HUES6 (cell line): ENCODE measurements around the gene GTPBP1.
A peak's percentile ranks its signal among the peaks of the same experiment; 100 is the strongest.

Source experiments
- H3K27ac ChIP-seq: 2 replicates; pipeline ENCODE4 v1.7.0; 2013; ENCODE audit warnings: low read depth, mild to moderate bottlenecking, low read length, inconsistent platforms
- H3K27me3 ChIP-seq: 2 replicates; pipeline ENCODE4 v1.6.1; 2013; ENCODE audit warnings: low read length; ENCODE audit not compliant: control insufficient read depth, insufficient read depth
- H3K36me3 ChIP-seq: 2 replicates; pipeline ENCODE4 v1.6.1; 2013; ENCODE audit warnings: low read length; ENCODE audit not compliant: control insufficient read depth, insufficient read depth
- H3K4me1 ChIP-seq: 2 replicates; pipeline ENCODE4 v1.6.1; 2013; ENCODE audit warnings: low read length; ENCODE audit not compliant: control insufficient read depth, insufficient read depth
- H3K4me3 ChIP-seq: 2 replicates; pipeline ENCODE4 v1.5.1; 2013; ENCODE audit warnings: low read depth, low read length
- H3K9ac ChIP-seq: one replicate; pipeline ENCODE4 v1.6.1; 2013; ENCODE audit warnings: mild to moderate bottlenecking, low read length
- H3K9me3 ChIP-seq: 2 replicates; pipeline ENCODE4 v1.6.1; 2013; ENCODE audit warnings: low read depth, low read length; ENCODE audit not compliant: control insufficient read depth, insufficient read depth

GTPBP1 gene

DNA sequence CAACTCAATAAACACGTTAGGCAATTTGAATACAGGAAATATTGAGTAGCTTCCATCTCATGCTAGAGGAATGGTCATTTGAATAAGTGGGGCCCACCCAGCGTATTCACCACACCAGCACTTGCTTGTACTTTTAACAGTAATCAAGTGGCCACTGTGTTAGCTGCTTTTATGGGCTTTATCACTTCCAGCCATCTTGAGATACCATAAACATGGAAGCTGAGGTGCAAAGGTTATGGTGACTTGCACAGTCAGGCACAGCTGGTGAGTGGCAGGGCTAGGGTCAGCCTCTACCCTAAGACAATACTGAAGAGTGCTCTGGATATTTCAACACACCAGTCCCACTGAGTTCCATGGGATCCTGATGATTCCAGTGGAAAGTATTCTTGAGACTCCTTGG, 11.7 kb upstream of the GTPBP1 start:
- Histone ChIP-seq H3K9me3 (no peaks in the 10 kb centered on the region), H3K27me3 (no peaks in the 10 kb centered on the region), H3K4me3 (no peak overlapping the region), H3K36me3 (peaks cover 39% of the 10 kb centered on the region), H3K9ac (no peak overlapping the region), H3K27ac (no peak overlapping the region), H3K4me1 (peaks cover 17% of the 10 kb centered on the region)

DNA sequence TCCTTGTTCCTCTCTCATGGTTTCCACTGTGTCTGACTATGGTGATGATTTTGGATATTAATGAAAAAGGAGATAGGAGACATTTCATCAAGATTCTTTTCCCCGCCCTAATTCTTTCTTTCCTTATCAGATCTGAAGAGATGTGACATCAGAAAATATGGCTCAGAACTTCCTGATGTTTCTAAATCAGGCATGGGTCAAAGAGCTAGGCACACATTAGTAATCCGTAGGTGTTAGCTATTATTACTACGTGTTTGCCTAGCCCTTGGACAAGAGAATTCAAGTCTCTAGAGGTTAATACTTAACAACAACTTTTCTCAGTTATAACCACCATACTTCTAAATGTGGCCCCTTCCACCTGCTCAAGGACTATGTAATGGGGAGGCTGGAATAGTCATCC, 10.8 kb upstream of the GTPBP1 start:
- Histone ChIP-seq H3K4me1 (peaks cover 24% of the 10 kb centered on the region), H3K4me3 (no peak overlapping the region), H3K27ac (no peak overlapping the region), H3K27me3 (no peaks in the 10 kb centered on the region), H3K36me3 (peaks cover 30% of the 10 kb centered on the region), H3K9me3 (no peaks in the 10 kb centered on the region), H3K9ac (no peak overlapping the region)

DNA sequence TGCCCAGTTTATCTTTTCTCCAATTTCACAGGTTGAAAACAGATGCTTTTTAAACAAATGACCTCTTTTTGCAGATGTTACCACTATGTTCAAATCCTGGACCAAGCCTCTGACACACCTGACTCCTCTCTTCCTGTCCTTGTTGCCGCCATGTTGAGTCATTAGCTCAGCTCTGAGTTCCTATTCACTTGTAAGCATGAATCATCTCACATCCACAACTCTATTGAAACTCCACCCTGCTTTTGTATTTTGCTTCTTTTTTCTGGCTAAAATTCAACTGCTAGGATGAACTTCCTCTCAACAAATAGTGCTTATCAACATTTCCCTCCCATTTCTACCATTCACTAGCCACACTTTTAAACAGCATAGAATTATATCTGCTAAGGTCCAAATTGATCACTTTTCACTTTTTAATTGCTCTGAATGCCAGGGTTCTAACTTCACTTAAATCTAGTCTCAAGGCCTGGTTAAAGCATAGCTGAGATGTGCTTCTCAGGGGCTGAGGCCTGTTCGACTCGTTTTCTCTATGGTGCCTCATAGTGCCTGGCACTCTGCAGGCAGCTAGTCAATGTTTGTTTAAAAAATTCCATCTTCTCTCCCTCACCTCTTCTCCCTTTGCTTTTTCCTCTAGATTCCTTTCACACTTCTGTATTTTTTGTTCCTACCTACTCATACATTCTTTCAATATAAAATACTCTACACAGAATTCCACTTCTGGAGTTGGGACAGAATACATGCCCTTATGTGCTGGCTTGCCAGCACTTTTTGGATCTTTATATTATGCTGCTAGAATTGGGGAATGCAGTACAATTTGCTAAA, 8.9 kb upstream of the GTPBP1 start:
- Histone ChIP-seq H3K9ac (no peak overlapping the region), H3K27ac (0 out of 2 replicates have a peak overlapping the region, but pooled peaks have one; percentile 8), H3K4me3 (peak overlapping the region; percentile 98; the same call in 1 of the 2 replicates), H3K9me3 (no peaks in the 10 kb centered on the region), H3K4me1 (peaks cover 24% of the 10 kb centered on the region), H3K36me3 (peaks cover 25% of the 10 kb centered on the region), H3K27me3 (no peaks in the 10 kb centered on the region)

DNA sequence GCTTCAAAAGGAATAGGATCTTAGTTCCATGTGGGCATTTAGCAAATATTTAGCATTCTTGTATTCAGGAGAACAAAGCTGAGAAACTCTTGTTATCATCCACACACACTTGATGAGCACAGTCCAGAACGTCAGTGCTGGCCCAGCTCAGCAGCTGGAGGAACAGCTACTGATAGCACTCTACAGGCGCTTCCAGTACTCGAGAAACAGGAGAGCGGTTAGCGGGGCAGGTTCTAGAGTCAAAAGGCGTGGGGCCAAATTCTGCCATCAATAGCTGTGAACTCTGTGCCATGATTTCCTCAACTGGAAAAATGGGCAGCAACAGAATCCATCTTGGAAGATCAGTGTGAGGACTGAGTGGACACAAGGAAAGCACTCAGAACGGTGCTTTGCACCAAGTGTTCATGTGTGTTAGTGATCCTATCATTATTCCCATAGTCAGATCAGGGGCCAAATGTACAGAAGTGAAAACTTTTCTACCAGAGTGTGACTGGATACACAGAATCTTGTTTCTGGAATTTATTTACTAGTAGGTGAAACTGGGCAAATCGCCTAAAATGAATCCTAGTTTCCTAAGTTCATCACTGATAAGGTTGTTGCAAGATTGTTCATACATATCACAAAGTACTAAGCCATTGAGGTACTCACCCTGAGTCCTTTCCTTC, 8.2 kb upstream of the GTPBP1 start:
- H3K4me1 ChIP-seq, result peaks cover 26% of the 10 kb centered on the region
- H3K4me3 ChIP-seq, result peak overlapping the region; percentile 98; the same call in 1 of the 2 replicates
- H3K36me3 ChIP-seq, result peaks cover 25% of the 10 kb centered on the region
- H3K27me3 ChIP-seq, result no peaks in the 10 kb centered on the region
- H3K9me3 ChIP-seq, result no peaks in the 10 kb centered on the region
- no peak overlapping the region for H3K9ac ChIP-seq
- H3K27ac ChIP-seq, result no peak overlapping the region

DNA sequence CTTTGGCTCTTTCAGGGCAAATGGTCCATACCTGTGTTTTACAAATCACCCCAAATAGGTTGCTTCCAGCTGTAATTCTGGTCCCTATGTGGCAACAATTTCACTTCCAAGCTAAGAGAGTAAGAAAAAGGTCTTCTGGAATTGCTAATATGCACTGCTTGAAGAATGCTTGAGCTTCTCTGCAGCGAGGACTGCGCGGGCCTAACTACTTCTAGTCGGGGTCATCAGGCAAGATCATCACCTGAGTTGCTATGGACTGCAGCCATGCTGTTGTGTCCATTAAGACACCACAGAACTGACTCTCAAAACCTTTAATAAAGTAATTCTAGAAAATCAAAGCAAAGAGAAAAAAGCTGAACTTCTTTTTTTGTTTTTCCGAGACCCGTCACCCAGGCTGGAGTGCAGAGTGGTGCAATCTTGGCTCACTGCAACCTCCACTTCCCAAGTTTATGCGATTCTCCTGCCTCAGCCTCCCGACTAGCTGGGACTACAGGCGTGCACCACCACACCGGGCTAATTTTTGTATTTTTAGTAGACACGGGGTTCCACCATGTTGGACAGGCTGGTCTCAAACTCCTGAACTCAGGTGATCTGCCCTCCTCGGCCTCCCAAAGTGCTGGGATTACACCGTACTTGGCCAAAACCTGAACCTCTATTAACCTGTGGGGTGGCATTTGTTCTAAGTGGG, 7.2 kb upstream of the GTPBP1 start:
- Histone ChIP-seq H3K9ac (no peak overlapping the region), H3K27ac (no peak overlapping the region), H3K27me3 (no peaks in the 10 kb centered on the region), H3K36me3 (peaks cover 17% of the 10 kb centered on the region), H3K9me3 (no peaks in the 10 kb centered on the region), H3K4me1 (peaks cover 31% of the 10 kb centered on the region), H3K4me3 (peak overlapping the region; percentile 98)

DNA sequence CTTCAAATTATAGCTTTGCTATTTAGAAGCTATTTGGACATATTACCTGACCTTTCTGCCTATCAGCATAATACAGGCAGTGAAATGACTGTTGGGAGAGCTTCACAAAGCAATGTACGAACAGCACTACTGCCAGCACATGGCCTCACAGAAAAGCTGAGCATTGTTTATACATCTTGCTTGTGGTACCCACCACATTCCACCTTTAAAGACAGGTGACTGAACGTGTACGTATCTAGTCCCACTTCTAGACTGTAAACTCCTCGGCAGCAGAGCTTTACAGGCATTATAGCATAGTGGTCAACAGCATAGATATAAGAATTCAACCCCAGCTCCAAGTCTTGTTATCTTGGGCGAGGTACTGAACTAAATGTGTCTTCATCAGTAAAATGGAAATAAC, 6.6 kb upstream of the GTPBP1 start:
- H3K9ac ChIP-seq, result peak overlapping the region; percentile 94
- H3K4me1 ChIP-seq, result peaks cover 31% of the 10 kb centered on the region
- H3K27me3 ChIP-seq, result no peaks in the 10 kb centered on the region
- no peaks in the 10 kb centered on the region for H3K9me3 ChIP-seq
- H3K4me3 ChIP-seq, result peak overlapping the region; percentile 98
- no peak overlapping the region for H3K27ac ChIP-seq
- peaks cover 11% of the 10 kb centered on the region for H3K36me3 ChIP-seq

DNA sequence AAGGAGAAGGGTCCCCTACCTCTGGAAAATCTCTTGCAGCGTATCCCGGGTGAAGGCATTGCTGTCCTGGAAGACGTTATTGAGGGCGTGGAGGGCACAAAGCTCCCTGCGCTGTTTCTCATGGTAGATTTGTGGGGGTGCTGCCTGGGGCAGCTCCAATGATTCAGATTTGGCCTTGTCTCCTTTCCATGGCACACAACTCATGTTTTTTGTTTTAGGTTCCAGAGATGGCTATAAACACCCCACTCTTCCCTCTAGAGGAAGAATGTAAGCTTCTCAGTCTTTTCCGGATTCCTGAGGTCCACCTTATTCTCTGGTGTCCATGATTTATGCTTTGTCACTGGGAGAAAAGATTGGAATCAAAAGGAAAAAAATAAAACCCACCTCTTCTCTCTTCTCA, 6.0 kb upstream of the GTPBP1 start:
- H3K4me1 ChIP-seq, result peaks cover 35% of the 10 kb centered on the region
- H3K27me3 ChIP-seq, result no peaks in the 10 kb centered on the region
- peak overlapping the region; percentile 98 for H3K4me3 ChIP-seq
- H3K36me3 ChIP-seq, result peaks cover 10% of the 10 kb centered on the region
- H3K27ac ChIP-seq, result no peak overlapping the region
- peak overlapping the region; percentile 94 for H3K9ac ChIP-seq
- H3K9me3 ChIP-seq, result no peaks in the 10 kb centered on the region

DNA sequence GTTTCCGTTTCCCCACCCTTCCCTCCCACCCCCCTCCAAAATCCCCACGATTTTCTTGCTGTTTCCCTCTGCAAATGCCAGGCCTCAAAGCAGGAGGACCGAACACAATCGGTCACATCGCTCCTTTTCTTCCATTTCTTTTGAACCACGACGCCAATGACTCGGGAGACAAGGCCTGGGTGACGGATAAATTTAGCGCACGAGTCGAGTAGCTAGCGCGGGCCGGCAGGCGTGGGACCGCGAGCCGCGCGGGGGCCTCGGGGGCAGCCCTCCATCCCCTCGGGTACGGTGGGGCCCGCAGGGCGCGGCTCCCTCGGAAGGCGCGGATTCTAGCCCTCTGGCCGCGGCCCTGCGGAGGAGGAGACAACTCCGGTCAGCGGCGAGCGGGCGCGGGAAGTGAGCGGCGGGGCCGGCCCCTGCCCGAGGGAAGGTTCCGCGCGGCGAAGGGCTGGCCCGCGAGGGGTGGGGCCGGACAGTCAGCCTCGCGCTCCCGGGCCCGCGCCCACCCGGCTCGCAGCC, 5.4 kb upstream of the GTPBP1 start:
- H3K36me3 ChIP-seq, result peaks cover 6% of the 10 kb centered on the region
- peak overlapping the region; percentile 94 for H3K9ac ChIP-seq
- H3K9me3 ChIP-seq, result no peaks in the 10 kb centered on the region
- peaks cover 39% of the 10 kb centered on the region for H3K4me1 ChIP-seq
- H3K27ac ChIP-seq, result peak overlapping the region; percentile 93; the same call in 1 of the 2 replicates
- H3K4me3 ChIP-seq, result peak overlapping the region; percentile 98
- H3K27me3 ChIP-seq, result no peaks in the 10 kb centered on the region

DNA sequence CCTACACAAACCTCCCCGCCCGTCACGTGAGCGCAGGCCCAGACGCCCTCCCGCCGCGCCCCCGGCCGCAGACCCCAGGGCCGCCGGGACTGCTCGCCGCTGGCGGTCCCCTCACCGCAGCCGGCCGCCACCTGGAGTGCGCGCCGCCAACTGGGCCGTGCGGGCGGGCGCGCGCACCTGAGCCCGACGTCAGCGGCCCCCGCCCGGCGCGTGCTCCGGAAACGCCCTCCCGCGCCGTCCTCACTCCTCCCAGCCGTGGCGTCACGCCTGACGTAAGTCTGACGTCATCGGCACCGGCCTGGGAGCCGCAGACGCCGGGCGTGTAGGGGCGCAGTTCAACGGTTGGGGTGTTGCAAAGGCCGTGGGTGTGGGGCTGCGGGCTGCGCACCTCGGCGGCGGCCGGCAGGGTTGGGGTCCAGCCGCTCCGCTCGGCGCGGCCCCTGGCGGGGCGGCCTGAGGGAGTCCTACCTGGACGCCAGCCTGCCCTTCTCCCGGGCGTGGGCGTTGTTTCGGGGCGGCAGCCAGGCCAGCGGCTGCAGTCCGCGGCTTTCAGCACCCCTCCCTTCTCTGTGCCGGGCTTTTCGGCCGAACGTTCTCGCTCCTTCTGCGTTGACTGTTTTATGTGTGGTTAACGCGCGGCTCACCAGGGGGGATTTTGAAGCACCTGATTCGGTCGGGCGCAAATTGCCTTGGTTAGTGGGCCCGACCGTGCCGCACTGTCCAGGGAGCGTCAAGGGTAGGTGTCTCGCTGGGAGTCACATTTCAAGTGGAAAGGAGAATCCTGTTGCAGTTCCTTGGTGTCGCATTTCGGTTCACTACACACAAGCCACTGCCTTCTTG, 4.7 kb upstream of the GTPBP1 start, which contains the start of gene JOSD1:
JOSD1 (minus strand) TSS at position 155 of the 840 bp plus-strand sequence. CDS start 956 bp downstream, outside the sequence.
- Histone ChIP-seq H3K9me3 (no peaks in the 10 kb centered on the region), H3K36me3 (peaks cover 6% of the 10 kb centered on the region), H3K4me1 (peaks cover 39% of the 10 kb centered on the region), H3K9ac (peak within 1 kb of the TSS; percentile 94), H3K27ac (peak within 1 kb of the TSS; percentile 94), H3K27me3 (no peaks in the 10 kb centered on the region), H3K4me3 (peak within 1 kb of the TSS; percentile 98)

DNA sequence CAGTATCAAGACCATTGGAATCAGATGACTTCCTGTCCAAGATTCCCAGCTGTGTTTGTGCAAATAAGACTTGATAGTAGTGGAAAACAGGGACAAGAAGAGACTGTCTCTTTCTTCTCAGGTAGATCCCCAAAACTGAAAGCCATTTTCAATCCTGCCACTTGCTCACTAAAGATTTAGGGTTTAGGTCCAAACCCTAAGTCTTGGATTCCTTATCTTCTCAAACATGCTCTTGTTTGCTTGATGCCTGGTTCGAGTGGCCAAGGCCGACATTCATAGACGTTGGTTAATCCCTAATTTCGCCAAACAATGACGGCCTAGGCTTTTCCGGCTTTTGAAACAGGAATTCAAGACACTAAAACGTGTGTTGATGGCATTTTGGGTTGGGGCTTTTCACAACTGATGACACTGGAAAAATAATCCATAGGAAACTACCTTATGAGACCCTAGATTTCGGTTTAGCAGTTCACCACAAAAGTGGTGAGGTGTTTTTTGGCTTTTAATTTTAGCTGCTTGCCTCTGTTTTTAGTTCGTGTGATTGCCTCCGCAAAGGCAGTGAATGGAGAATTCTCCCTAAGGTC, 1.0 kb upstream of the GTPBP1 start:
- H3K9ac ChIP-seq, result peak overlapping the region; percentile 62
- H3K4me1 ChIP-seq, result peaks cover 34% of the 10 kb centered on the region
- H3K27me3 ChIP-seq, result no peaks in the 10 kb centered on the region
- H3K27ac ChIP-seq, result peak overlapping the region; percentile 57
- H3K36me3 ChIP-seq, result peaks cover 5% of the 10 kb centered on the region
- no peaks in the 10 kb centered on the region for H3K9me3 ChIP-seq
- H3K4me3 ChIP-seq, result peak overlapping the region; percentile 56
